SJCRH30 (cell line): ENCODE measurements around the gene NPR3. TPM values are rescaled to one million over a fixed set of nuclear protein-coding genes. Genes with fewer than 3 reads are reported as not detected.

ENCODE experiments used
- DNase-seq, 2 experiments: peaks; one replicate each; pipeline ENCODE4 v3.0.0-alpha.2; 2015 to 2020
- H3K27ac ChIP-seq: fragments of 250-450 bp; sonication (Bioruptor Pico); 2 replicates; pipeline ENCODE4 v1.5.1; 2020; ENCODE audit warnings: mild to moderate bottlenecking, moderate library complexity
- H3K27me3 ChIP-seq: fragments of 250-450 bp; sonication (Bioruptor Pico); 2 replicates; pipeline ENCODE4 v1.5.1; 2020; ENCODE audit warnings: mild to moderate bottlenecking, moderate library complexity
- H3K36me3 ChIP-seq: fragments of 250-450 bp; sonication (Bioruptor Pico); 2 replicates; pipeline ENCODE4 v1.5.1; 2020; ENCODE audit warnings: mild to moderate bottlenecking, moderate library complexity
- H3K4me1 ChIP-seq: fragments of 250-450 bp; sonication (Bioruptor Pico); 2 replicates; pipeline ENCODE4 v1.5.1; 2020; ENCODE audit warnings: mild to moderate bottlenecking, moderate library complexity
- H3K4me3 ChIP-seq: fragments of 250-450 bp; sonication (Bioruptor Pico); 2 replicates; pipeline ENCODE4 v1.5.1; 2020; ENCODE audit warnings: mild to moderate bottlenecking, moderate library complexity
- H3K9me3 ChIP-seq: fragments of 250-450 bp; sonication (Bioruptor Pico); replicated peaks from 2 replicates; pipeline ENCODE4 v1.5.1; 2020; ENCODE audit warnings: mild to moderate bottlenecking, moderate library complexity
- total RNA-seq: library from RNA; depleted of rRNA; stranded (reverse); fragments of >200 nt; shearing (Covaris generic); gene quantifications from 2 replicates; pipeline ENCODE4 v1.2.3, GENCODE V29; 2014

The NPR3 gene
- total RNA-seq, 1 experiment from 2014 or later = 0.24 TPM

- Histone ChIP-seq H3K27me3 (no peaks in the 10 kb centered on the region), H3K9me3 (0 out of 2 replicates have a peak, but pooled peaks cover 3% of the 10 kb centered on the region), H3K4me1 (no peaks in the 10 kb centered on the region), H3K27ac (no peak overlapping the region), H3K36me3 (no peaks in the 10 kb centered on the region), H3K4me3 (no peak overlapping the region)
- no peak for DNase-seq
Measured at GRCh38 chr5:32765266-32765665, 54.1 kb downstream of the NPR3 start.

GRCh38 chr5:32767948-32768467 is 56.9 kb downstream of the NPR3 start:
- no peaks in the 10 kb centered on the region for H3K4me1 ChIP-seq
- DNase-seq = no peak
- H3K27me3 ChIP-seq = no peaks in the 10 kb centered on the region; the same call in 1 of the 2 replicates
- no peak overlapping the region for H3K27ac ChIP-seq
- no peaks in the 10 kb centered on the region for H3K36me3 ChIP-seq
- H3K9me3 ChIP-seq = 0 out of 2 replicates have a peak, but pooled peaks cover 3% of the 10 kb centered on the region
- no peak overlapping the region for H3K4me3 ChIP-seq

GRCh38 chr5:32769711-32770110 is 58.6 kb downstream of the NPR3 start:
- Histone ChIP-seq H3K27ac (no peak overlapping the region), H3K4me3 (no peak overlapping the region), H3K4me1 (no peaks in the 10 kb centered on the region), H3K27me3 (no peaks in the 10 kb centered on the region; the same call in 1 of the 2 replicates), H3K9me3 (0 out of 2 replicates have a peak, but pooled peaks cover 3% of the 10 kb centered on the region), H3K36me3 (no peaks in the 10 kb centered on the region)
- no peak for DNase-seq

GRCh38 chr5:32770444-32770843 is 59.3 kb downstream of the NPR3 start:
- Histone ChIP-seq H3K4me1 (no peaks in the 10 kb centered on the region), H3K4me3 (no peak overlapping the region), H3K27ac (no peak overlapping the region), H3K9me3 (0 out of 2 replicates have a peak, but pooled peaks cover 3% of the 10 kb centered on the region), H3K36me3 (no peaks in the 10 kb centered on the region), H3K27me3 (no peaks in the 10 kb centered on the region; the same call in 1 of the 2 replicates)
- DNase-seq = no peak

- H3K4me3 ChIP-seq = no peak overlapping the region
- H3K36me3 ChIP-seq = no peaks in the 10 kb centered on the region
- 0 out of 2 replicates have a peak, but pooled peaks cover 3% of the 10 kb centered on the region for H3K9me3 ChIP-seq
- H3K27me3 ChIP-seq = no peaks in the 10 kb centered on the region; the same call in 1 of the 2 replicates
- no peak overlapping the region for H3K27ac ChIP-seq
- no peaks in the 10 kb centered on the region for H3K4me1 ChIP-seq
- DNase-seq = no peak
Measured at GRCh38 chr5:32771037-32771436, 59.9 kb downstream of the NPR3 start.

- no peaks in the 10 kb centered on the region for H3K36me3 ChIP-seq
- 0 out of 2 replicates have a peak, but pooled peaks cover 2% of the 10 kb centered on the region for H3K9me3 ChIP-seq
- H3K4me3 ChIP-seq = no peak overlapping the region
- no peaks in the 10 kb centered on the region for H3K4me1 ChIP-seq
- H3K27ac ChIP-seq = no peak overlapping the region
- no peaks in the 10 kb centered on the region; the same call in 1 of the 2 replicates for H3K27me3 ChIP-seq
- DNase-seq = no peak
Measured at GRCh38 chr5:32773944-32774343, 62.8 kb downstream of the NPR3 start.

- Histone ChIP-seq H3K27ac (no peak overlapping the region), H3K4me3 (no peak overlapping the region), H3K9me3 (0 out of 2 replicates have a peak, but pooled peaks cover 2% of the 10 kb centered on the region), H3K27me3 (no peaks in the 10 kb centered on the region; the same call in 1 of the 2 replicates), H3K36me3 (no peaks in the 10 kb centered on the region), H3K4me1 (peaks cover 5% of the 10 kb centered on the region)
- DNase-seq = no peak
Measured at GRCh38 chr5:32776200-32776599, 65.1 kb downstream of the NPR3 start.

- Histone ChIP-seq H3K9me3 (0 out of 2 replicates have a peak, but pooled peaks cover 2% of the 10 kb centered on the region), H3K36me3 (no peaks in the 10 kb centered on the region), H3K27ac (no peak overlapping the region), H3K4me1 (peaks cover 7% of the 10 kb centered on the region), H3K27me3 (no peaks in the 10 kb centered on the region; the same call in 1 of the 2 replicates), H3K4me3 (no peak overlapping the region)
- DNase-seq = no peak
Measured at GRCh38 chr5:32777222-32777621, 66.1 kb downstream of the NPR3 start.

GRCh38 chr5:32777733-32778132 is 66.6 kb downstream of the NPR3 start:
- Histone ChIP-seq H3K27ac (no peak overlapping the region), H3K4me3 (no peak overlapping the region), H3K4me1 (peaks cover 7% of the 10 kb centered on the region), H3K36me3 (no peaks in the 10 kb centered on the region), H3K9me3 (0 out of 2 replicates have a peak, but pooled peaks cover 2% of the 10 kb centered on the region), H3K27me3 (no peaks in the 10 kb centered on the region)
- no peak for DNase-seq

GRCh38 chr5:32778403-32778802 is 67.3 kb downstream of the NPR3 start:
- H3K4me1 ChIP-seq = peaks cover 7% of the 10 kb centered on the region
- 0 out of 2 replicates have a peak, but pooled peaks cover 2% of the 10 kb centered on the region for H3K9me3 ChIP-seq
- H3K4me3 ChIP-seq = no peak overlapping the region
- H3K36me3 ChIP-seq = no peaks in the 10 kb centered on the region
- no peak for DNase-seq
- H3K27ac ChIP-seq = no peak overlapping the region
- no peaks in the 10 kb centered on the region for H3K27me3 ChIP-seq

- no peak overlapping the region for H3K4me3 ChIP-seq
- no peaks in the 10 kb centered on the region for H3K27me3 ChIP-seq
- H3K4me1 ChIP-seq = peaks cover 15% of the 10 kb centered on the region
- 0 out of 2 replicates have a peak, but pooled peaks cover 2% of the 10 kb centered on the region for H3K9me3 ChIP-seq
- DNase-seq = peak; percentile 17 to 19
- peak overlapping the region; percentile 48; the same call in 1 of the 2 replicates for H3K27ac ChIP-seq
- no peaks in the 10 kb centered on the region for H3K36me3 ChIP-seq
Measured at GRCh38 chr5:32779754-32780415, 68.8 kb downstream of the NPR3 start.

- Histone ChIP-seq H3K4me3 (no peak overlapping the region), H3K27me3 (no peaks in the 10 kb centered on the region), H3K36me3 (no peaks in the 10 kb centered on the region), H3K27ac (peak overlapping the region; percentile 48), H3K9me3 (0 out of 2 replicates have a peak, but pooled peaks cover 2% of the 10 kb centered on the region), H3K4me1 (peaks cover 19% of the 10 kb centered on the region)
- peak; percentile 73 to 86 for DNase-seq
Measured at GRCh38 chr5:32780508-32780919, 69.4 kb downstream of the NPR3 start.

- Histone ChIP-seq H3K4me1 (peaks cover 39% of the 10 kb centered on the region), H3K4me3 (no peak overlapping the region), H3K36me3 (no peaks in the 10 kb centered on the region), H3K9me3 (no peaks in the 10 kb centered on the region), H3K27me3 (no peaks in the 10 kb centered on the region), H3K27ac (no peak overlapping the region; the same call in 1 of the 2 replicates)
- no peak for DNase-seq
Measured at GRCh38 chr5:32783661-32784060, 72.5 kb downstream of the NPR3 start.

- peak; percentile 96 to 98 for DNase-seq
- Histone ChIP-seq H3K4me1 (peaks cover 47% of the 10 kb centered on the region), H3K27me3 (no peaks in the 10 kb centered on the region), H3K27ac (peak overlapping the region; percentile 46), H3K36me3 (no peaks in the 10 kb centered on the region), H3K4me3 (no peak overlapping the region), H3K9me3 (0 out of 2 replicates have a peak, but pooled peaks cover 3% of the 10 kb centered on the region)
Measured at GRCh38 chr5:32785611-32786254, 74.6 kb downstream of the NPR3 start.

GRCh38 chr5:32786311-32786710 is 75.2 kb downstream of the NPR3 start:
- Histone ChIP-seq H3K27me3 (no peaks in the 10 kb centered on the region), H3K27ac (peak overlapping the region; percentile 46), H3K4me1 (peaks cover 46% of the 10 kb centered on the region), H3K4me3 (no peak overlapping the region), H3K36me3 (no peaks in the 10 kb centered on the region), H3K9me3 (0 out of 2 replicates have a peak, but pooled peaks cover 3% of the 10 kb centered on the region)
- DNase-seq = no peak
